HG03520 (cell line): ENCODE measurements around the gene ANKRD55.
"Not testable (repeated sequence)": the region's sequence is repeated elsewhere in the genome, so short reads cannot be mapped to it uniquely, and the experiment has no call there.

ENCODE experiments used
- ATAC-seq: cut with Tn5 transposase; IDR thresholded peaks from one replicate; pipeline ENCODE4 v1.9.1; 2021; ENCODE audit warnings: mild to moderate bottlenecking, moderate library complexity; ENCODE audit not compliant: unreplicated experiment

The ANKRD55 gene

DNA sequence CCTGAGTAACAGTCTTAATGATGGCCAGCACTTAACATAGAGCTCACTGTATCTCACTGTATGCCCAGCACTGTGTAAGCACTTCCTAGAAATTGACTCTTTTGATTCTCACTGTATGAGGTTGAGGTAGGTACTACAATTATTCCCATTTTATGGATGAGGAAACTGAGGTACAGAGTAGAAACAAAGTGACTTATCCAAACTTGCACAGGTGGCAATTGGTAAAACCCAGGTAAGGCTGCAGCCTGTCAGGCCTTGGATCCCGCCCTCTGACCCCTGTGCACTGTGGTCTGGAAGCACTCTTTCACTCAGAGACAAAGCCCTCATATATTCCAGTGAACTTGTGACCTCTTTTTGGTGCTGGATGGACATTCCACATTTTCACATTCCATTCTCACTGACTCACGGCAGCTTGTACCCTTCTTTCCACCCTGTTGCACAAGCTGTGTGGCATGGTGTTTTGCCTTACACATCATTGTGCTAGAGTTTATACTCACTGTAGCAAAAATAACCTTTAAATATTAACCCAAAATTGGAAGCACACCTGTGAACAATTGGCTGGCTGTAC lies 21.7 kb downstream of the ANKRD55 start:
- no peak for ATAC-seq

DNA sequence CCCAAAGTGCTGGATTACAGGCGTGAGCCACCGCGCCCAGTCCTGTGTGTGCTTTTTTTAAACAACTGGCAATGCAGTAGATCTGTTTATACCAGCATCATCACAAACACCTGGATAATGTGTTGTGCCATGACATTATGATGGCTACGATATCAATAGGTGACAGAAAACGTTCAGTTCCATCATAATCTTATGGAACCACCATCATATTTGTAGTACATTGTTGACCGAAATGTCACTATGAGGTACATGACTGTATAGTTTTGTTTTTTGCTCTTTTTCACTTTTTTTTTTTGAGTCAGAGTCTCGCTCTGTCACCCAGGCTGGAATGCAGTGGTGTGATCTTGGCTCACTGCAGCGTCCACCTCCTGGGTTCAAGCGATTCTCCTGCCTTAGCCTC lies 24.4 kb downstream of the ANKRD55 start:
- ATAC-seq = no peak

DNA sequence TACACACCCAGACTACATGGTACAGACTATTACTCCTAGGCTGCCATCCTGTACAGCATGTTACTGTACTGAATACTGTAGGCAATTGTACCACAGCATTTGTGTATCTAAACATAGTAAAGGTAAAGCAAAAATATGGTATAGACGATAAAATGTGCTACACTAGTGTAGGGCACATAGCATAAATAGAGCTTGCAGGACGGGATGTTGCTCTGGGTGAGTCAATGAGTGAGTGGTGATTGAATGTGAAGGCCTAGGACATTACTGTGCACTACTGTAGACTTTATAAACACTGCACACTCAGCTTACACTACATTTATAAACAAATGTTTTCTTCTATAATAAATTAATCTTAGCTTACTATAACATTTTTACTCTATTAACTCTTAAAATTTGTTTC lies 25.6 kb downstream of the ANKRD55 start:
- no peak for ATAC-seq

DNA sequence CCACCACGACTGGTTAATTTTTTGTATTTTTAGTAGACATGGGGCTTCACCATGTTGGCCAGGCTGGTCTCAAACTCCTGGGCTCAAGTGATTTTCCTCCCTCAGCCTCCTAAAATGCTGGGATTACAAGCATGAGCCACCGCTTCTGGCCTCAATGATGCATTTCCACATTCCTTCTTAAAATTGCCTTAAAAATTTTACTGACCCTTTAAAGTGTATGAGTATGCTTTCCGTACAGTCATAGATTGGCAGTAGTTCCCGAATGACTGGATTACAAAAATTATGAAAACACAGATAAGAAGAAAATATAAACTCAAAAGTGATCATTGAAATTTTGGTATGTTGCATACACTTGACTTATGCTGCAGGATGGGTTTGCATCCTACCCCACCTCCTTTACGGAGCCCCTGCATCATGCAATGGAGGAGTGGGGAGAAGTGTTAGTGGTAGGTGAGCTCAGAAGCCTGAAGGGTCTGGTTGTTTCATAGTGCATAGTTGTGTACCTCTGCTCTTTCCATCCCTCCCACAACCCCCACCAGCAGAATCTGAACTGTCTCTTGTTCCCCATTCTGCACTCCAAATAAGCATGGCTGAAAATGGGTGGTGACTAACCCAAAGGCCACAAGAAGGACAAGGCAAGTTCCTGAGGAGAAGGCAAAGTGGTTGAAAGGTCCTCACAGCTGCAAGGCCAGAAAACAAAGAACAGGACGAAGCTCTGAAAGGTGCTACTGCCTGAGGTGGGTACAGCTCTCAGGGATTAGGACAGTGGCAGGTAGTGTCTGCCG lies 26.8 kb downstream of the ANKRD55 start:
- ATAC-seq = no peak

DNA sequence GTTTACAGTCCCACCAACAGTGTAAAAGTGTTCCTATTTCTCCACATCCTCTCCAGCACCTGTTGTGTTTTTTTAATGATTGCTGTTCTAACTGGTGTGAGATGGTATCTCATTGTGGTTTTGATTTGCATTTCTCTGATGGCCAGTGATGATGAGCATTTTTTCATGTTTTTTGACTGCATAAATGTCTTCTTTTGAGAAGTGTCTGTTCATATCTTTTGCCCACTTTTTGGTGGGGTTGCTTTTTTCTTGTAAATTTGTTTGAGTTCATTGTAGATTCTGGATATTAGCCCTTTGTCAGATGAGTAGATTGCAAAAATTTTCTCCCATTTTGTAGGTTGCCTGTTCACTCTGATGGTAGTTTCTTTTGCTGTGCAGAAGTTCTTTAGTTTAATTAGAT lies 29.2 kb downstream of the ANKRD55 start:
- ATAC-seq = not testable (repeated sequence)

DNA sequence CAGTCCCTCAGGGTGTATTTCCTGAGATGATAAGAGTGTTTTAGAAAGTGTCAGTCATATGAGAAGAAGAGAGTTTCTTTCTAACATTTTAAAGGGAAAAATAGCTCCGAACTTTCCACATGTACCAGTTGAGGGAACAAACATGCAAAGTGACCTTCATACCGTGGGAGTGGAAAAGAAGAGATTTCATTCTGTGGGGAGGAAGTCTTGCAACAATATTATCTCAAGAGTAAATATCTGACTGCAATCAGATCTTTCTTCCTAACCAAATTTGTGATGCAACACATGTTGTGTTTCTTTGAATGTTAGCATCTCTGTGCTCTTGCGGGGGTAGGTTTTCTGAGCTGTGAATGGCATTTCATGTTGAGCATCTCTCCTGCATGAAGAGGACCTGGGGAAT lies 30.6 kb downstream of the ANKRD55 start:
- ATAC-seq = no peak

DNA sequence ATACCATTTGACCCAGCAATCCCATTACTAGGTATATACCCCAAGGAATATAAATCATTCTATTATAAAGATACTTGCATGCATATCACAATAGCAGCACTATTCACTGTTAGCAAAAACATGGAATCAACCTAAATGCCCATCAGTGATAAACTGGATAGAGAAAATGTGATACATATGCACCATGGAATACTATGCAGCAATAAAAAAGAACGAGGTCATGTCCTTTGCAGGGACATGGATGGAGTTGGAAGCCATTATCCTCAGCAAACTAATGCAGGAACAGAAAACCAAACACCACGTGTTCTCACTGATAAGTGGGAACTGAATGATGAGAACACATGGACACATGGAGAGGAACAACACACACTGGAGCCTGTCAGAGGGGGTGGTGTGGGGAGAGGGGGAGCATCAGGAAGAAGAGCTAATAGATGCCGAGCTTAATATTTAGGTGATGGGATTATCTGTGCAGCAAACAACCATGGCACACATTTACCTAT lies 31.3 kb downstream of the ANKRD55 start:
- not testable (repeated sequence) for ATAC-seq

DNA sequence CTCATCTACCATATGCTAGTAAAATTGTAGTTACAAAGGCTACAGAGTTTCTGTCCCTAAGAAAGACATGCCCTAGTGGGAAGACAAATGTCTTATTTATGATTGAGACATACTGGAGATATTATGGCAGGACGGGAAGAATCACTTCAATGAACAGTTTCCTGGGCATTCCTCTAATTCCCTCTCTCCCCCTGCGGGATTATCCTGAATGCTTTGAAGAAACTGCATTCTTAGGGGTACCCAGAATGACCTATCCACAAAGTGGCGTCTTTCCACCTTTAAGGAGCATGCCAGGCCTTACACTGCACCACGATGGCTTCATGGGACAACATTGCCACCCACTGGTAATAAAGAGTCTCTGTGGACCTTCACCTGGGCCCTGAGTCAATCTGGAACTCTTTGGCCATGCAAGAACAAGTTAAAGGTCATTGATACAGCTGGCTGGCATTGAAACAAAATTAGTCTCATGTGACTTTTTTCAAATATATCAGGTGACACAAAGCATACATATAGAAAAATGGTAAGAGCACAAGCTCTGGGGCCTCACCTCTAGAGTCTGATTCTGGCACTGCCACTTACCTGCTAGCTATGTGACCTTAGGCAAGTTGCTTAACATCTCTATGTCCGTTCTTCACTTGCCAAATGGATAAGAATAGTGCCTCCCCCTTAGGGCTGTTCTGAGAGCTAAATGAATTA lies 32.0 kb downstream of the ANKRD55 start:
- ATAC-seq = peak; percentile 89

DNA sequence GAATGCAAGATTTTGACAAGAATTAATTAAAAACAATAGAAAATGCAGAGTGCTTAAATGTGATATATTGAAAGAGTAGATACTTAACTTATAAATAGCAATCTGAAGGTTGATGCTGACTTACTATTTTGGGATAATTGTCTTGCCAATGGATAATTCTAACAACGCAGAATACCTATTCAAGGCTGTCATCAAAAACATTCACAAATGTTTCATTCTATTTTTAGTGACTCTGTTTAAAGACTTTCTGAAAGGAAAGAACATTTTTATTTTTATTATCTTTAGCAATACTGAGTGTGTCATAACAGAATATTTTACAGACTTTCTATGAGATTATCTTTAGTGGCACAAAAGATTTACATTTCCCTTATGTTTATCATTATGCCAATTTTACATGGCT lies 38.1 kb downstream of the ANKRD55 start:
- ATAC-seq = no peak

DNA sequence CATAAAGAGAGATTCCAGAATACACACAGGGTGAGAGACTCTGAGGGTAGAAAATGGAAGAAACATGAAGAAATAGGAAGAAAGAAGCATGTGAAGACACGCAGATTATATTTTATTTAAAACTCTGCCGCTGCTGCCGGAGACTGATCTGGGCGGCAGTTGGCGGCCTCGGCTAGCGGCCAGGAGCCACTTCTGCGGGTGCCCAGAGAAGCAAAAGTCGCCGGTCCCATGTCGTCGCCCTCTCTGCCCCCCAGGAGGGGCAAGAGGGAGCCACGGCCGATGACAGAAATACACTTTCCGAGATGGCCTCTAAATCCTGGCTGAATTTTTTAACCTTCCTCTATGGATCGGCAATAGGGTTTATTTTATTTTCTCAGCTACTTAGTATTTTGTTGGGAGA lies 40.9 kb downstream of the ANKRD55 start:
- no peak for ATAC-seq

DNA sequence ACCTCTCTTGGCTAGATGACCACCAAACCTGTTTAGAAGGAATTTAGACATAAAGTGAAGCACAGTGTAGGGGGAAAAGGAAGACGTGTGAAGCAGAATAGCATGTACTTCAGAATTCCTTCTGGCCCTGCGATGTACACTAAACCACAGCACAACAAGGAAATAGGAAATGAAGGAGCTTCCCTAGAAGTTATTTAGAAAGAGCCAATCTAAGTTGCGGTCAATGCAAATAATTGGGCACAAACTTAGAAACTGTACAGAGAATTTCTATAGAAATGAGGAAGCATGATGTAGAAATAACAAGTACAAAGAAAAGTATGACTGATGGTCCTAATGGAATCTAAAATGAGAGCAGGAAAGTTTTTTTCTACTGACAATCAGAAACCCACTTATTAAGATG lies 41.5 kb downstream of the ANKRD55 start:
- no peak for ATAC-seq

DNA sequence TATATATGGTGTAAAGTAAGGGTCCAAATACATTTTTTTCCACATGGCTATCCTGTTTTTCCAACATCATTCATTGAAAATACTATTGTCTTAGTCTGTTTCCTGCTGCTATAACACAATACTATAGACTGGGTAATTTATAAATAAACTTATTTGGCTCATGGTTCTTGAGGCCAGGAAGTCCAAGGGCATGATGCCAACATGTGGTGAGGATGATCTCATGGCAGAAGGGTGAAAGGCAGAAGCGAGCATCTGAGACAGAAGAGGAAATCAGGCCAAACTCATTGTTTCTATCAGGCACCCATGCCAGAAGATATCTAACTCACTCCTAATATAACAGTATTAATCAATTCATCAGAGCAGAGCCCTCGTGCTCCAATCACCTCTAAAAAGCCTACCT lies 42.6 kb downstream of the ANKRD55 start:
- ATAC-seq = no peak

DNA sequence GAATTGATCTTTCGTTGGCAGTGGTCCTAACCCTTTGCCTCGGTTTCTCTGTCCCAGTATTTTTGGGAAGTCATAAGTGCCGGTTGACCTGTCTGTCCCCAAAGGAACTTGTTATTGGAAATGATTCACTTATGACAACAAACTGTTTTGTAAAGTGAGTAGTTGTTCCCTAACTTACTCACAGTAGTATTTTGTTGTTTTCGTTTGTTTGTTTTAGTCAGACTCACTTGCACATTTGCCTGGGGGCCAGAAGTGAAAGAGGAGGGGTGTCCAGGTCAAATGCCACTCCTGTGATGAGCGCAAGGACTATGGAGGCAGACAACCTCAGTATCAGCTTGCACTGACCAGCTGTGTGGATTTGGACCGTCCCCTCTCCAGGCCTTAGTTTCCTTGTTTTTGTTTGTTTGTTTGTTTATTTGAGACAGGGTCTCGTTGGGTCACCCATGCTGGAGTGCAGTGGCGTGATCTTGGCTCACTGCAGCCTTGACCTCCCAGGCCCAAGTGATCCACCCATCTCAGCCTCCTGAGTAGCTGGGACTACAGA lies 47.3 kb downstream of the ANKRD55 start:
- ATAC-seq = no peak

DNA sequence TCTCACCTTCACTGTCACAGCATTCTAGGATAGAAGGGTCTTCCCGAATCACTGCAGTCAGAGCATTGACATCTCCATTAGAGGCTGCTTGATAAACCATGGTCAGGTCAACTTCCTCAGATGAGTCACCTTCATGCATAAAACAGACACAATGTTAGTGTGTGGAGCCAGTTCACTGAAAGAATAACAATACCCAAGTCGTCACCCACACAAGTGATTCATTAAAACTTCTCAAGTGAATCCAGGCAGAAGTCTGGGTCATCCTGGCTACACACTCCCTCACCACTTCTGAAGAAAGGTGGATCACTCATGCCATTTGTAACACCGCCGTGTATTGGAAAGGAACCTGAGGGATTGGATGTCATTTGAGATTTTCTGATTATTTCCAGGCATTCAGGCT lies 49.6 kb downstream of the ANKRD55 start:
- ATAC-seq = no peak

DNA sequence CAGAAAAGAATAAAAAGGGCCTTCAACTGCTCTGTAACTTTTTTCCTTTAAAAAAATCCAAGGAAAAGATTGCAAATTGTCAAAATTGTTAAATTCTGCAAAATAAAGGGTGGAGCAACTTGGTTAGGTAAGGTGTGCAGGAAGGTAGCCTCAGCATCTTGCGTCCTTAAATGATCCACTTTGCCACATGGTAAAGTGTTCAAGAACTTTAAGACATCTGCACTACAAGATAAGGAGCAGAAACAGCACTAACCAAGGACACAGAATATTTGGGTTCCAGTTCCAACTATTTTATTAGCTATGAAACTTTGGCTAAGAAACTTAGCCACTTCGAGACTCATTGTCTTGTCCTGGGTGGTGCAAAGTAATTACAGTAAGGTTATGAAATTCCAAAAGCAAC lies 53.7 kb downstream of the ANKRD55 start:
- ATAC-seq = no peak

DNA sequence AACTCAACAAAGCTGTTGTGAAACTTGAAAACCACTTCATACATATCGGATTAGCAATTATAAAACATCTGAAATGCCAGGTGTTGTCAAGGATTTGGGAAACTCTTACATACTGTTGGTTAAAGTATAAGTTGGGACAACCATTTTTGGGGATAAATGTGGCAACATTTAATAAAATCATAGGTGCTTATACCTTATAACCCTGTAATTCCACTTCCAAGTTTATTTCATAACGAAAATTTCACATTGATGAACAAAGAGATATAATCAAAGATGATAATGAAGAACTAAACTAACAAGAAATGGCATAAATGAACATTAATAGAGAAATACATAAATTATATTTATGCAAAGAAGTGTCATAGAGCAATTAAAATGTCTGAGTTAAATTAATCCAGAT lies 54.3 kb downstream of the ANKRD55 start:
- ATAC-seq = no peak

DNA sequence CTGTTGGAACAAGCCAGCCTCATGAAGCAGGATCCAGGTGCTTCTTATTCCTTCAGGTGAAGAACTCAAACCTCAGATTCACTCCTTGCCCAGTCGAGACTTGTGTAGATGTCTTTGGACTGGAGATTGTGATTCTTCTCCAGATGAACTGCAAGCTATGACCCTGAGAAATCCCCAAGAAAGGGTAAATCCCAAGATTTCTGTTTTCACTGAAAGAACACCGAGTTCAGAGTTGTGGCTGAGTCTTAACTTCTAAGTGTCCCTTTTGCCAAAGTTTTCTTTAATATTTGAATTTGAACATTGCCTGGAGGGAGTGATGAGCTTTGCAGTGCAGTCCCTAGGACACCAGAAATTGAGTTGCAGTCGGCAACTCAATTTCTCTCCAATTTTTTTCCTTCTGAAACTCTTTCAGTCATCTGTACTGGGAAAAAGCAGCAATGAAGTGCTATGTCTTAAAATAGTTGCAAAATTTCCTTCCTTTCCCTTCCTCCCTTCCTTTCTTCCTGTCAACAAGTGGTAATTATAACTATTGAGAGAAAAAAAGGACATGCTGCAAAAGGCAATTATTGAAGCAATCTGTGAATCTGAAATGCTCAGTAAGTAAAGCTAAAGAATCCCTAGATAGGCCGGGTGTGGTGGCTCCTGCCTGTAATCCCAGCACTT lies 56.1 kb downstream of the ANKRD55 start:
- ATAC-seq = no peak

DNA sequence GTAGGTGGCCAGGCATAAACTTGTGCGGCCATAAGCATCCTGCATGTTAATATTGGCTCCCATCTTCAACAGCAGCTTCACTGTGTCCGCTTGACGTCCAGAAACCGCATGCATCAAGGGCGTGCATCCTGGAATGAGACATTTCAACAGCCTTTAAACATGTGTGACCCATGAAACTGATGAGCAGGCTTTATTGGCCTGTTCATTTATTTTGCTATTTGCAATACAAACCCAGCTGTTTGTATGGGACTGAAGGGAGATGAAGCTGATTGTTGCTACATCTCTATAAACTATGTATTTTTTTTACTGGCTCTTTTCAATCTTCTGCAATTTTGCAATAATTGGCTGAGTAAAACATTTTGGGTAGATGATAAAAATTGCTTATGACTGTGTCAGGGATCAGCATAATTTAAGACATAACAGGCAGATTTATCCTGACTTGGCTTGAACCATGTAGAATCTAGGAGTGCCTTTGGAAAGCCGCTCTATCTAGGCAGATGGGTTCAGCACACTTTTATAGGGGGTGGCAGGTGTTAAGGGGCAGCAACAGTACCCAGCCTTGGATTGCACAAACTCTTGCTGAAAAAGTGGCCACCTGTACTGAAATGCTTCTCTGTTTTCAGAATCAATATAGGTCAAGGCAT lies 56.9 kb downstream of the ANKRD55 start:
- ATAC-seq = no peak

DNA sequence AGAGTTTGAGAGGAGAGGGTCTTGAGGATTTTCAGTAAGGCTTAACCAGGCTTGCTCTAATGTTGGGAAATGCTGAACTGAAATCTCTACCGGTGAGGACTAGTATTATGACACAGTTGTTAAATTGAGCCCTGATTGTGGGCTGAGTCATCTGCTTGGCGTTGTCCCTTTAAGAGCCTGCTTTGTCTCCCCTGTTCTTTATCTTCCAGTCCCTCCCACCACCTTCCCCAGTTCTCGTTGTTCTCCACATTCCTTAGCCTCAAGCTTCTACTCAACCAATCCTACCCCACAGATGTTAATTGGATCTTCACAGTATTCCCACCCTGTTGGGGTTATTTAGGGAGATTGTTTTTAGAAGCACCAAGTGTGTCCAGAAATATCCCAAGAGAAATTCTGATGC lies 57.6 kb downstream of the ANKRD55 start:
- ATAC-seq = no peak

DNA sequence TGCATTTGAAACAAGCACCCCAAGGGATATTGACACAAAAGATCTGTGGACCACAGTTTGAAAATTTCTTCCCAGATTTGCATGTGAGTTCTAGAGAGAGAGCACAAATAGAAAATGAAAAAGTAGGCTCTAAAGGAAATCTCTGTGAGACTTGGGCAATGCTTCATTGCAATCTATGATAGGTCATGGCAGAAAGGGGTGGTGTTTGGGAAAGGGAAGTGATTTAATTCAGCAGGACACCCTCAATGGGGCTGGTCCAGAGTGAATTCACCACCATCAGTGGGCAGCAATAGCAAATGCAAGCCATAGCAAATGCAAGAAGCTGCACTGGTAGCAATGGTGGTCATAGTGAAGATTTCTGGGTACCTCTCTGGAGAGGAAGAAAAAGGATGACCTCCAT lies 58.1 kb downstream of the ANKRD55 start:
- ATAC-seq = no peak

DNA sequence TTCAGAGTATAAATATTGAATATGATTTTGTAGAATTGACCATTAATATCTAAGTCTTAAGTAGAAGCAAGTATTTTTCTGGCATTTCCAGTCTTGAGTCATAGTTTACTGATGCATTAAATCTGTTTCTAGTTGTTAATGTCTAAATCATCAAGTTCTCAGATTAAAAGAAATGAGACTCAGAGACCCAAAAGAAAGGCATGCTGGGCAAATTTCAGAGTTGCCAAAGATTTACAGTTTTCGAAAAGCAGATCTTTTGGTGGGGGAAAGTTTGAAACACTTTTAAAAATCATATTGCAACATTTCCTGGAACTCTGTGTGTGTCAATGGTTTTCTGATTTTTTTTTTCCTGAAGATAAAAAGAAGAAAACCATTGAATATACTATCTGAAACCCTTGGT lies 60.9 kb downstream of the ANKRD55 start:
- no peak for ATAC-seq
